HG02852 (cell line): ENCODE measurements around the gene SMIM12.

Source experiments
- ATAC-seq: cut with Tn5 transposase; IDR thresholded peaks from one replicate; pipeline ENCODE4 v1.9.1; 2021; ENCODE audit warnings: mild to moderate bottlenecking, moderate library complexity; ENCODE audit not compliant: unreplicated experiment

SMIM12 gene, protein sequence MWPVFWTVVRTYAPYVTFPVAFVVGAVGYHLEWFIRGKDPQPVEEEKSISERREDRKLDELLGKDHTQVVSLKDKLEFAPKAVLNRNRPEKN

DNA sequence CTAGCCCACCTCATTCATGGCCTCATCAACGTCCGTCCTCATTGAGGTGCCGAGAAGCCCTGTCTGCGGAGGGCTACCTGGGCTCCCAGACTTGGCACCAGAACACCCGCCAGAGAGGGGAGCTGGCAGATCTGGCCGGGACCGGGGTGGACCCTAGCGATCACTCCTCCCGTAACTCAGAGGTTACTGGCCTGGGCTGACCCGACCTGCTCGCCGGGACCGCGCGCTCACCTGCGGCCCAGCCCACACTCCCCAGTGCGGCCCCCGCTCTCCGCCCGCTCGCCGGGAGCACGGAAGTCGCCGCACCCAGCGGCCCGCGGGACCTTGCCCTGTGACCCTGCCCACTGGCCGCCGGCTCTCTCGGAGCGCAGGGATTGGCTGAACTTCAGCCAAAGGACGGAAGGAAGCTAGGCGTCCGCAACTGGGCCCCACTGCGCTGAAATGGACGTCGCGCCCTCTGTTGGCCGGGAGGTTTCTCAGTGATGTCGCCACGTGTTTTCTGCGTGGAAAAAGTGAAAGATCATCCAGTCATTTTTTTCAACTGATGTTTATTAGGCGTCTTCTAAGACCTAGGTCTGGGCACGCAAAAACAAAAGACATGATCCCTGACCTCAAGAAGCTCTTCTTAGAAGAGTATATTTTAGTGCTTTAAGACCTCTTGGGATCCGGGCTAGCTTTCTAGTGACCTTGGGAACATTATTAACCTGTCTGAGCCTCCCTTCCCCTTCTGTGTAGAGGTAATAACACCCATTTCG is at the start of gene SMIM12:
SMIM12 (minus strand) TSS at position 304 of the 755 bp plus-strand sequence. CDS start 3,772 bp downstream, outside the sequence.
- ATAC-seq = peak; percentile 98

GRCh38 chr1:34908369-34908768 is 48.8 kb upstream of the SMIM12 start:
- no peak for ATAC-seq

DNA sequence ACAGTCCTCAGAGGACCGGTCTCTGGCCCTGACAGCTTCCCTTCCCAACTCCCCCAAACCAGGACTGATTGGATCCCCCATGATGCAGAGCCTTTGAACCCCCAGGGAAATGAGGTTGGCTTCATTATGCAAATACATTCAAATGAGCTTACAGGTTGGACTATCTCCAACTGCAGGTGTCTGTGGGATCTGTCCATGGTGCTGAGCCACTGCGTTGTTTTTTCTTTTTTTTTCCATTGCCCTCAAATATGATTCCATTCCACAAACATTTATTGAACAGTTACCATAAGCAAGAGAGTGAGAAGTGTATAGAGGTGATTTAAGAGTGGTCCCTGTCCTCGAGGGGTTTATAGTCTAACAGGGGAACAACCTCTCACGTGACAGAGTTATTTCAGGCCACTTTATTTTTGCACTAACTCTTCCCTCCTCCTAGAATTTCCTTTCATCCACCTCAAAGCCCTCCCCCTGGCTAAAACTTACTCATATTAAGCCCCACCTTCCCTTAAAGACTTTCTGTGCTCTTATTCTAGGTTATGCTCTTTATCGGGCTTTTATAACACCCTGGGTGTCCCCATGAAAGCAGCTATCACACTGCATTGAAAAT is 48.0 kb upstream of the SMIM12 start:
- no peak for ATAC-seq

GRCh38 chr1:34906756-34907155 is 47.2 kb upstream of the SMIM12 start:
- no peak for ATAC-seq

DNA sequence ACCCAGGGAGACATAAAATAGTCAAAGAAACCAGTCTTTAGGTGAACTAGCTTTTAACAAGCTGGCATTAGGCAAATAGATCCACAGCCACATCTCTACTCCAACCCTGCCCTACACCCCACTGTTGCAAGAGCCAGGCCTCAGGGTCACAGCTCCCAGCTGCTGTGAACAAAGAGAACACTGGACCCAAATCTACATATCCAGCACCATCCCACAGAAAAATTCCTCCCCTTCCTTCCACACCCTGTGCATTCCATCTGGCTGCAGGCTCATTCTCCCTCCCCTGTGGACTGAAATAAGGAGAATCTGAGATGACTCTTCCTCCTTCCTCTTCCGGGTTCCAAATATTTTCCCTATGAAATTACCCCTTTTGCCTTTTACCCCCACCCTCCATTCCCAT is 46.7 kb upstream of the SMIM12 start:
- ATAC-seq = no peak

DNA sequence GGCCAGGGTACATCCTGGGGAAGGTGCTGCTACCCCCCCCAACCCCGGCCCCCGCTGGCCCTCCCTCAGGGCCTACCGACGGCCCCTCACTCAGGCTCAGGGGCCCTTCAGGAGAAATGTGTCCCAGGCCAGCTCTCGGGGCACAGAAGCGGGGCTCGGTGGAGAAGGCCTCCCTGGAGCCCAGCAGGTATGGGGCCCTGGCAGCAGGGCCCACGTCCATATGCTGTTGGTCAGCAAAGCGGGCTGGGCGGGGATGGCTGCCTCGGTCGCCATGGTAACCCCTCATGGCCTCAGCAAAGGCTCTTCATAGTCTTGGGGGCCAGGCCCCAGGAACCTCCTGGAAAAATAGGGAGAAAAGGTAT is 45.5 kb upstream of the SMIM12 start:
- ATAC-seq = no peak

GRCh38 chr1:34904236-34905097 is 44.9 kb upstream of the SMIM12 start:
- no peak for ATAC-seq

- ATAC-seq = no peak
These were observed 42.4 kb upstream of the SMIM12 start for GRCh38 chr1:34901919-34902318.

GRCh38 chr1:34900775-34901502 is 41.4 kb upstream of the SMIM12 start:
- ATAC-seq = no peak

GRCh38 chr1:34899906-34900305 is 40.4 kb upstream of the SMIM12 start:
- no peak for ATAC-seq

DNA sequence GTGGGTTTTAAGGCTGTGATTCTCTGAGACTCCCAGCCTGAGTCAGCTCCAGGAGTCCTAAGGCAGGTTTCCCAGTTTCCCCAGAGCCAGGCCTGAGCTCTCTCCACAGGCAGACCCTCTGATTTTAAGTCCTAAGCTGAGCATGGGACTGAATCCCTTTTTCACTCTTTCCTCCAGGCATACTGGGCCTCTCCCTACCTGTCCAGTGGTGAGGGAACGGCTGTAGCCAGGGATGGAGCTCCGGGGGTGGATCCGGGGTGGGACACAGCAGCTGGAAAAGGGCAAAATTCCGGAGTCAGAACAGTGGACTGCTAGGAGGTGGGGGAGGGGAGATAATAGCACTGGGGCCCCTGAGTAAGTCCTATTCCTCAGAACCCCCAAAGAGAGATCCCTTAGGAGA is 39.9 kb upstream of the SMIM12 start:
- ATAC-seq = no peak

DNA sequence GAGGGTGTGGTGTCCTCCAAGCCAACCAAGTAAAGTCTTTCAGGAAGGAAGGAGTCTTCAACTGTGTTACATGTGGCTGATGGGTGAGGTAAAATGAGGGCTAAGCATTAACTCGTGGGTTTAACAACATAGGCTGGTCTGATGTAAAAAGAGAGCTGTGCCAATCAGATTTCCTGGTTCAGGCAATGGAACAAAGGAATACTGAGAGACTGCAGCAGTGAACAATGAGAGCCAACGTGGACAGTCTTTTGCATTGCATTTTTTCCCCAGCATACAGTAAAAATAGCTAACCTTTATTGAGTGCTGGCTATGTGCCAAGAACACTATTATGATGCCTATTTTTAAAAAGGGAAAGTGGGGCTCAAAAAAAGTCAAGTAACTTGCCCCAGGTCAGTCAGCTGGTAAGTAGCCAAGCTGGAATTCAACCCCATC is 38.8 kb upstream of the SMIM12 start:
- ATAC-seq = no peak

DNA sequence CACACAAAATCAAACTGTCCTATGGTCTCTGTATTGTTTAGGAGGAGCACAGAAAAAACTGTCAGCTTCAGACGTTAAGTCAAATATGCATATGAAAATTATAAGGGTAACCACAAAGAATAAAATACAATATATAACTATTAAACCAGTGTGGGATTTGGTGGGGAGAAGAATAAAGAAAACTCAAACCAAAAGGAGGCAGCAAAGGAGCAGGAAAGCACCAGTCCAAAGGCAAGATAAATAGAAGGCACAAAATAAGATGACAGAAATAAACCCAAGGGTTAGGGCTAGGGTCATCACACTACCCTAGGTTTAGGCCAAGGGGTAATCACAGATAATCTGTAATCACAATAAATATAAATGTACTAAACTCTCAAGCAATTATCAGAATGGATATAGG is 37.1 kb upstream of the SMIM12 start:
- no peak for ATAC-seq

GRCh38 chr1:34889705-34890104 is 30.2 kb upstream of the SMIM12 start:
- ATAC-seq = no peak

GRCh38 chr1:34887593-34887992 is 28.0 kb upstream of the SMIM12 start:
- ATAC-seq = no peak

DNA sequence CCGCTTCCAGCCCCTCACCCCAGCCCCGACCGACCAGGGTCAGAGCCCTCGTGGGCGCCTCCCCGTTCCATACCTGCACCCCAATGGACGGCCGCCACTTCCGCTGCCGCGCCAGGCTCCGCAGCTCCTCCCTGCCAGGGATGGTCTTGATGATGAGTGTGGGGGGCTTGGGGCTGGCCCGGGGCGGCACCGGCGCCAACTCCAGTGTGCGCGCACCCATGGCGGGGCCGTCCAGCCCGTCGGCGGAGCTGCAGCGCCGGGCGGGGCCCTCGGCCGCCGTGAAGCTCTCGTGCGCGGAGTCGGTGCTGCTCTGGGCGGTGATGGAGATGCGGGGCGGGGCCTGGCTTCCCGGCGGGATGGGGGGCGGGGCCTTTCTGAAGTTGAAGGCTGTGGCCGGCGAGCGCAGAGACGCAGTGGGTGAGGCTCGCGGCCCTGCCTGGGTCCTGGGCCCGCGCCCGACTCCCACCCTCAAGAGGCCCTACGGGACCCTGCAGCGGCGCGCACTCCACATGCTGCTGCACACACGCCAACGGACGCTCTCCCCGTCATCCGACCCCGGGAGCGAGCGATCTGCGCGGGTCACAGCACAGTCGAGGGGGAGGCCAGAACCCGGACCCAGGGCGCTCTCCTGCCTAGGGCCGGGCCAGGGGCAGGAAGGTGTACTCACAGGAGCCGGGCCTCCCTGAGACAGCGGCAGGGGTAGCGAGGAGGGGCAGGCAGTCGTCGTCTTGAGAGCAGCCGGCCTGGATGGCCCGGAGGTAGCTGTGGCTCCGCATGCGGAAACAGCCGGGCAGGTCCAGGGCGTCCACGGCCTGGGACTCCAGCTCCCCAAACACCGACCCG is 26.1 kb upstream of the SMIM12 start:
- no peak for ATAC-seq

- ATAC-seq = no peak
These were observed 25.4 kb upstream of the SMIM12 start for GRCh38 chr1:34884961-34885360.

GRCh38 chr1:34884536-34884935 is 25.0 kb upstream of the SMIM12 start:
- no peak for ATAC-seq

DNA sequence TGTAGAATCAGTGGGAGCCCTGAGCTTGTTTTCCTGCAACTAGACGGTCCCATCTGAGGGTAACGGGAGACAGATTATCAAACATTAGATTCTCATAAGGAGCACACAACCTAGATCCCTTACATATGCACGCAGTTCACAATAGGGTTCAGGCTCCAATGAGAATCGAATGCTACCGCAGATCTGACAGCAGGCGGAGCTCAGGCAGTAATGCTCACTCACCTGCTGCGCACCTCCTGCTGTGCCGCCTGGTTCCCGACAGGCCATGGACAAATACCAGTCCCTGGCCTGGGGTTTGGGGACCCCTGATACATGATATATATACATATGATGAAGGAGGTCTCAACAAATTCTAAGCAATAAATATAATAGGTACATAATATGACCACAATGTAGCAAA is 19.7 kb upstream of the SMIM12 start:
- ATAC-seq = no peak

DNA sequence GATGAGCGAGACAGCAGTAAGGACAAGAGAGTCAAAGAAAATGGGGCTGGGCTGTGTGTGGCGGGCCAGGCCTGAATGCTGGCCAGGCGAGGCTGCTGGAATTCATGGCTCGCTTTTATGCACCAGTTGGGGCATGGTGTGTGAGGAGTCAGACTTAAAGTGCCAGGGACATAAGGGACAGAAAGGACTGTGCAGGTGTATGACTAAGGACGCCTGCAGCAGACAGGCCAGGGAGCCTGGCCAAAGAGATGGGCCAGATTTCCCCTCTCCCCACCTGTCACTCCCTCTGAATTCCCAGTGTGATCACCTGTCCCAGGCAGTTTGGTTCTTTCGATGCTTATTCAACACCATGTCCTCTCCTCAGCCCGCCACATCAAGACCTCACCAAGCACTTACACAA is 16.9 kb upstream of the SMIM12 start:
- ATAC-seq = no peak
